Ramos (cell line): ENCODE measurements around the gene HILPDA.
"Not testable (repeated sequence)": the region's sequence is repeated elsewhere in the genome, so short reads cannot be mapped to it uniquely, and the experiment has no call there.

ENCODE experiments used
- in situ Hi-C: fragments of 300-500 bp; cut with MboI; formaldehyde crosslinking; loops from one replicate; pipeline ENCODE4 v1.14.3; 2022; ENCODE audit warnings: low sequenced_read_pairs; ENCODE audit not compliant: unreplicated experiment

HILPDA gene

DNA sequence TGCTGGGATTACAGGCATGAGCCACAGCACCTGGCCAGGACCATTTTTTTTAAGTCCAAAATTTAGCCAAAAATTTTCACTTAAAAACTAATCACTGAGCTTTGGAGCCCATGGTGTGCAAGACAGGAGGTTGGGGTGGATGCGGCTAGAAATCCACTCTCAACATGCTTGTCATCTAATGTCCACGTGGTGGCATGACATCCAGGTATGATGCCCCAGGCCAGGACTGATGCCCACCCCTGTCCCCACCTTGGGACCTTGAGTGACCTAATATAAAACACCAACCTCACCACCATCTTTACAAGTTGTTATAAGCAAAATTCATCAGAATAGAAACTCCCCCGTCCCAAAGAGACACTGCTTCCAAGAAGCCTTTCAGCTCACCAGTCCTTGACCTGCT is 25.5 kb upstream of the HILPDA start:
- in situ Hi-C loops, result no loop called here

DNA sequence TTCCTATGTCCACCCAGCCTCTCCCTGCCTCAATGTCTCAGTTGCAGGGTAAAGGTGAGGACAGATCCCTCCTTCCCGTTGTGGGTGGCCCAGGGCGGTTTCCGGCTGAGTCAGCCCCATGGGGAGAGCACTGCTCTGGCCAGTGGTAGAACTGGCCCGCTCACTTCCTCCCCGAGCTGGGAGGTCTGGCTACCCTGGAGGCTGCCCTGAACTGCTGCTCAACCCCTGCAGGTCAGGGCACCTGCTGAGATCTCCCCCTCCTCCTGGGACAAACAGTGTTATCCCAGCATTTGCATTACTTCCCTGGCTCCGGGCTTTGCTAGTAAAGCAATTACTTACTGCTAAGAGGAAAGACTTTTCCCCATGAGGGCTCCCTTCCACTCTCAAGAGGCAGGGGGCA is 24.5 kb upstream of the HILPDA start:
- in situ Hi-C loops, result no loop called here

DNA sequence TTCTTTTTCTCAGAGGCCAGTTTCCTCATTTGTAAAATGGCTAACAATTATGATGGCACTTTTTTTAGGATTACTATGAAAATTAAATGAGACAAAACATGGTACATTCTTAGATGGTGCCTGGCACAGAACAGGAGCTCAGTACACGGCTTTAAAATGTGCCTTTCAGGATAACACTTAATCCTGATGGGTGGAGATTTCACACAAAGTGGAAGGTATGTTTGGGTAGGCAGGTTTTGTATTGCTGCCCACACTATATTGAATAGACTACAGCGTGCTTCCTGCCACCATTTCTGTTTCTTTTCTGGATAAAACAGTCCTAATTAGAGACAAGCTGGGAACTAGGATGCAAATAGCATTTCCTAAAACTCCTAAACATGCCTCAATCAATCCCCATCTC is 23.9 kb upstream of the HILPDA start:
- in situ Hi-C loops, result no loop called here

DNA sequence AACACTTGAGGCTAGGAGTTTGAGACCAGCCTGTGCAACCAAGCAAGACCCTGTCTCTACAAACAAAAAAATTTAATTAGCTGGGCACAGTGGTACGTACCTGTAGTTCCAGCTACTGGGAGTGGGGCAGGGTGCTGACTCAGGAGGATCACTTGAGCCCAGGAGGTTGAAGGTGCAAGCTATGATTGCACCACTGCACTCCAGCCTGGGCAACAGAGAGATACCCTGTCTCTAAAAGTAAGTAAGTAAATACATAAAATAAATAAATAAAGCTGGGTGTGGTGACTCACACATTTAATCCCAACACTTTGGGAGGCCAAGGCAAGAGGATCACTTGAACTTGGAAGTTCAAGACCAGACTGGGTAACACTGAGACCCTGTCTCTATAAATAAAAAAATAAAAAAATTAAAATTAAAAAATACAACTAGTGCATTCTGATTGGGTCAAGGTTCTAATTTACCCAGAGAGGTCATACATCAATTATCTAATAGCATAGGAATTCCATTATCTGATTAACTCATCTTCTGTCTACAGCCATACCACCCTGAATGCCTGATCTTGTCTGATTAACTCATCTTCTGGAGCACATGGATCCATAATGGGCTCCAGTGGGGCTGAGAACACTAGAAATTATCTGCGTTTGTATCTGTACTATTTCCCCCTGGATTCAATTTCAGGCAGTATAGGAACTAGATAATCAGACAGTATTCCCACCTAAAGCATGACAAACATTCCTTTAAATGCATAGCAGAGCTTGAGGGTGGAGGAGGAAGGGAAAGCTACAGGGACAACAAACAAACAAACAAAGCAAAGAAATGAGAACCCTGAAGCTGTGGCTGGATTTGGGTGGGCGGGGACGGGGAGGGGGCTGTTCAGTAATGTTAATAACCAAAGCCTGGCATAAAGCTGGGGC is 21.0 kb upstream of the HILPDA start:
- in situ Hi-C loops, result no loop called here

DNA sequence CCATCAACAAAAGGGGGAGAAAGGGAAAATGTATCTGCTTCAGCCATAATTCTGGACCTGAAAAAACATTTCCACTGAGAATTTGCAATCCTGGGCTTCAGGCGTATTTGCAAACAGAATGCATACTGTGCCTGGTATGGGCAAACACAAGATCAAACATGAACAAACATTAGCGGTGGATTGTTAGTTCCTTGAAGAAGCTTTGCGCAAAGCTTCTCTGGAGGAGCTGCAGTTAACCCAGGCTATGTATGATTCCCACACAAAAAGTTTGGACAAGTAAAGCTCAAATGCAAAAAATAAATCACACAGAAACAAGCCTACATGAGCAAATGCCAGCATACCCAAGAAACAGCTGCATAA is 20.4 kb upstream of the HILPDA start:
- in situ Hi-C loops, result no loop called here

DNA sequence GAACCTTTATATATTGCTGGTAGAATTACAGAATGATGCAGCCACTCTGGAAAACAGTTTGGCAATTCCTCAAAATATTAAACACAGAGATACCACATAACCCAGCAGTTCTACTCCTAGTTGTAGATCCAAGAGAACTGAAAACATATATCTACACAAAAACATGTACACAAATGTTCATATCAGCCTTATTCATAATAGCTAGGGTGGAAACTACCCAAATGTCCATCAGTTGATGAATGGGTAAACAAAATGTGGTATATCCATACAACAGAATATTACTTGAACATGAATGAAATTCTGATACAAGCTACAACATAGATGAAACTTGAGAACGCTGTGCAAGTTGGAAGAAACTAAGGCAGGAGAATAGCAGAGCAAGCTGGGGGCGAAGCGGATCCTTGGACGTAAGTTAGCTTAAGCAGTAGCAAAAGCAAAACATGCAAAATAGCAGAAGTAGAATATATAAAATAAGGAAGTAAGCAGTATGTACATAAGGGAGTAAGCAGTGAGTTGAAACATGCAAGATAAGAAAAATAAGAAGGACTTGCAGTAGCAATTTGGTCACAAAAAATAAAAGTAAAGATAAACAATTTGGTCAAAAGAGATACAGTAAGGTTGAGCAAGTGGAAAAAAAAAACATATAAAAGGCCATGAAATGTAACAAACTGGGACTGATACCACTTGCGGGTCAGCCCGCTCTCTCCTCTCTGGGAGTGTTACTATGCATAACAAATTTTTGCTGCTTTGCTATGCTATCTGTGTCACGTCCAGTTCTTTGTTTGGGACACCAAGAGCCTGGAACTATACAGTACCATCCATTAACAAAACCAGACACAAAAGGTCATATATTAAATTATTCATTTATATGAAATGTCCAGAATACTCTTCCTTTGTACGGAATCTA is 18.0 kb upstream of the HILPDA start:
- in situ Hi-C loops, result no loop called here

DNA sequence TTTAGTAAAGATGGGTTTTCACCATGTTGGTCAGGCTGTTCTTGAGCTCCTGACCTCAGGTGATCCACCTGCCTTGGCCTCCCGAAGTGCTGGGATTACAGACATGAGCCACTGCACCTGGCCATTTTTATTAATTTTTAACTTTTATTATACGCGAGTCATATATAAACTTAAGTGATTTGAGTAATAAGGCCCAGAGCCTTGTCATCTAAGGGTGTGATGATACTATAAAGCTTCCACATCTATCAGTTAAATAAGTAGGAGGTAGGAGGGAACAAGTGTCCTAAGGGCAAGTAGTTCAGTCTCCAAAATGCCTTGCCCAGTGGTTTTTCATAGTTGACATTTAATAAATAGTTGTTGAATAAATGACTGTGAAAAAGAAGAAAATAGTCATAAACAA is 13.3 kb upstream of the HILPDA start:
- in situ Hi-C loops, result no loop called here

DNA sequence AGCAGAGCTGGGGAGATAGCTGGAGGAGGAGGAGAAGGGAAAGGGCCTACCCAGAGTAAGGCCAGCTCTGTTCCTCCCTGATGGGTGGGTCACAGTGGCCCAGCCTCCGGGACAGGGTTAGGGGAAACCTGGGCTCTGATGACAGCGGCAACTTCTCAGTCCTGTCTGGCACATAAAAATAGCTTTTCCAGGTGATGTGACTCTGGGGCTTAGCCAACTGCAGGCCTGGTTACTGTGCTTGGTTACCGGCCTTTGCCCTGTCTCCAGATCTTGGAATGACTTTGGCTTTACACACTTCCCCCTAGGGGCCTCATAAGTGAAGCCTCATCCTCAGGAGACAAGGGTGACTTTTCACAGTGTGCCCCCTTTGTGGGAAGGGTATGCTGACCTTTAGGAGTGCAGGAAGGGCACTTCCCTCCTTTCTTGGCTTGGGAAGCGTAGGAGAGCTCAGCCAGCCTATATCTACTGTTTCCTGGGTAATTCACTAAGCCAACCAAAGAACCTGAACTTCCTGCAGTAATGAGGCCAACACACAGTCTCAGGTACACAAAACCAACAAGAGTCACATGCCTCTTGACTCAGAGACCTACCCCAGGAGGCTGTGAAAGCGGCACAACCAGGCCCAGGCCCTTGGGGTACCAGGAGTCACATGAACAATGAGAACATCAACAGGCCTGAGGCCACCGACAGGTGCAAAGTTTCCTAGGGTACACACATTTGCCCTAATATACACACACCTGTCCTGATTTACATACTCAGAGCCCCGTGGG is 11.7 kb upstream of the HILPDA start:
- in situ Hi-C loops, result no loop called here

DNA sequence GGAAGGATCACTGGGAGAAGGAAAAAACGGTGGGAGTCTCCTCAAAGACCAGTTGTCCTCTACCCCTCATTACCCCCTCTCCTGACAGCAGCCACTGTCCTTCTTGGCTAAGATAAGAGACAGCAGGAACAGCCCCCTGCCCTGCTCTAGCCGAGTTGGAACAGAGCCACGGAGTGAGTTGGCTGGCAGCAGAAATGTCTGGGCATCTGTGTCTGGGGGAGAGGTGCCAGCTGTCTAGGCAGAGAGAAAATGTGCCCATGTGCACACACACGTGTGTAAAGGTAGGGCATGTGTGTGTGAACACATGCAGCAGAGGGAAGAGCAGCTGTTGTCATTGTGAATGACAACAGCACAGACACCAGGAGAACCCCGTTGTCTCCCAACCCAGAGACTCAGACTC is 9.4 kb upstream of the HILPDA start:
- in situ Hi-C loops, result no loop called here

DNA sequence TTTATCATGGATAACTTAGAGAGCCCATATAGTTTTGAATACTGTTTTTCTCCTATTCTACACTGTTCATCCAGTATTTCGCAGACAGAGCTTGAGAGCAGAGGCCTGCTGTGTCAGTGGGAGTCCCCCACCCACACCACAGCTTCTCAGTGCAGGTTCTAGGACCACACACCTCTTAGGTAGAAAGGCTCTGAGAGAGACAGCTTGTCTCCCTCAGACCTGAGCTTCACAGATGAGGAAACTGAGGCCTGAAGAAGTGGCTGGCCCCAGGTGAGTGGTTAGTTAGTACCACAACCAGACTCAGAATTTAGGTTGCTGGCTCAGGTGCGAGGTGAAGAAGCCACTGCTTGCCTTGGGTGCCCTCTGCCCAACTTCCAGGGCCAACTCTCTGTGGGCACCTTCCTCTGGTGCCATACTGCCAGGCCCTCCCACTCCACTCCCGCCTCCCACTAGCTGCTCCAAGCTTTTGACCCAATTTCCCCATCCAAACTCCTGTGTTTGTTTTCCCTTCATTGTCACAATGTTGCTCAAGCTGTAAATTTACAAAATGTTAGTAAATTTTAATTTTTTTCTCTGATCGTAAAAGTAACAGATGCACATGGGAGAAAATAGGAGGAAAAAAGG is 7.6 kb upstream of the HILPDA start:
- in situ Hi-C loops, result no loop called here

DNA sequence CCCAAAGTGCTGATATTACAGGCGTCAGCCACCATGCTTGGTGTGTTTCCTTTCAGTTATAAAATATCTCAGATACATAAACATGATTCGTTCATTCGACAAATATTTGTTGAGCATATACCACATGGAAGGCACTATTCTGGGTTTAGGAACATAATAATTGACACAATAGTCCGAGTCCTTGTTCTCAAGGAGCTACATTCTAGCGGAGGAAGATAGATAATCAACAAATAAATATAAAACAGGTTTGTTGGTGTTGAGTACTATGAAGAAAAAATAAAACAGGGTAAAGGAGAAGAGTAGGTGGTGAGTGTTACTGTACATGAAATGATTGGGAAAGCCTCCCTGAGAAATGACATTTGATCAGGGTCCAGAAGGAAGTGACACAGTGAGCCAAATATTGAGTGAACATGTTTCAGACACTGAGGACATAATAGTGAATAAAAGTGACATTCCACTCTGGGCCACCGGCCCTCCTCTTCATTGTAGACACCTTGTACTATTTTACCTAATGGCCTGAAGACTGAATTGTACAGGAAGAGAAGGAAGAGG is 6.9 kb upstream of the HILPDA start:
- in situ Hi-C loops, result no loop called here

DNA sequence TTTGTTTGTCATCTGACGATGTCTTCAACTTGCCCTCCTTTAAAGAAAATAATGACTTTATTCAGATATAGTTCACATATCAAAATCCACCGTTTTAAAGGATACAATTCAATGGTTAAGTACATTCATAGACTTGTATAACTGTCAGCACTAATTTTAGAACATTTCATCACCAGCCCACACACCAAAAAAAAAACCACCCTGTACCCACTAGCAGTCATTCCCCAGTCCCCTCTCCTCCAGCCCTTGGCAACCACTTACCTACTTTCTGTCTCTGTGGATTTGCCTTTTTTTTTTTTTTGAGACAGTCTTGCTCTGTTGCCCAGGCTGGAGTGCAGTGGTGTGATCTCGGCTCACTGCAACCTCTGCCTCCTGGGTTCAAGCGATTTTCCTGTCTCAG is 5.3 kb upstream of the HILPDA start:
- in situ Hi-C loops, result no loop called here

DNA sequence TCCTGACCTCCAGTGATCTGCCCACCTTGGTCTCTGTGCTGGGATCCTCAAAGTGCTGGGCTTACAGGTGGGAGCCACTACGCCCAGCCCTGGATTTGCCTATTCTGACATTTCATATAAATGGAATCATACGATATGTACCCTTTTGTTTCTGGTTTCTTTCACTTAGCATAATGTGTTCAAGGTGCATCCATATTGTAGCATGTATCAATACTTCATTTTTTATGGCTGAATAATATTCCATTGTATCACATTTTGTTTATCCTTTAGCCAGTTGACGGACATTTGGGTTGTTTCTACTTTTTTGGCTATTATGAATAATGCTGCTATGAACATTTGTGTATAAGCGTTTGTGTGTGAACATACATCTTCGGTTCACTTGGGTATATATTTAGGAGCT is 4.8 kb upstream of the HILPDA start:
- in situ Hi-C loops, result no loop called here

DNA sequence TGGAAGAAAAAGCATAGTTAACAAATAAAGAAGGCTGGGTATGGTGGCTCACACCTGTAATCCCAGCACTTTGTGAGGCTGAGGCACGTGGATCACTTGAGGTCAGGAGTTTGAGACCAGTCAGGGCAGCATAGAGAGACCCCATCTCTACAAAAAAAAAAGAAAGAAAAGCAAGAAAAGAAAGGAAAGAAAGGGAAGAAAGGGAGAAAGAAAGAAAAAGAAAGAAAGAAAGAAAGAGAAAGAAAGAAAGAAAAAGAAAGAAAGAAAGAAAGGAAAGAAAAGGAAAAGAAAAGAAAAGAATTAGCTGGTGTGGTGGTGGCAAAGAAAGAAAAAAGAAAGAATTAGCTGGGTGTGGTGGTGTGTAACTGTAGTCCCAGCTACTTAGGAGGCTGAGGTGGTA is 3.1 kb upstream of the HILPDA start:
- in situ Hi-C loops, result no loop called here

DNA sequence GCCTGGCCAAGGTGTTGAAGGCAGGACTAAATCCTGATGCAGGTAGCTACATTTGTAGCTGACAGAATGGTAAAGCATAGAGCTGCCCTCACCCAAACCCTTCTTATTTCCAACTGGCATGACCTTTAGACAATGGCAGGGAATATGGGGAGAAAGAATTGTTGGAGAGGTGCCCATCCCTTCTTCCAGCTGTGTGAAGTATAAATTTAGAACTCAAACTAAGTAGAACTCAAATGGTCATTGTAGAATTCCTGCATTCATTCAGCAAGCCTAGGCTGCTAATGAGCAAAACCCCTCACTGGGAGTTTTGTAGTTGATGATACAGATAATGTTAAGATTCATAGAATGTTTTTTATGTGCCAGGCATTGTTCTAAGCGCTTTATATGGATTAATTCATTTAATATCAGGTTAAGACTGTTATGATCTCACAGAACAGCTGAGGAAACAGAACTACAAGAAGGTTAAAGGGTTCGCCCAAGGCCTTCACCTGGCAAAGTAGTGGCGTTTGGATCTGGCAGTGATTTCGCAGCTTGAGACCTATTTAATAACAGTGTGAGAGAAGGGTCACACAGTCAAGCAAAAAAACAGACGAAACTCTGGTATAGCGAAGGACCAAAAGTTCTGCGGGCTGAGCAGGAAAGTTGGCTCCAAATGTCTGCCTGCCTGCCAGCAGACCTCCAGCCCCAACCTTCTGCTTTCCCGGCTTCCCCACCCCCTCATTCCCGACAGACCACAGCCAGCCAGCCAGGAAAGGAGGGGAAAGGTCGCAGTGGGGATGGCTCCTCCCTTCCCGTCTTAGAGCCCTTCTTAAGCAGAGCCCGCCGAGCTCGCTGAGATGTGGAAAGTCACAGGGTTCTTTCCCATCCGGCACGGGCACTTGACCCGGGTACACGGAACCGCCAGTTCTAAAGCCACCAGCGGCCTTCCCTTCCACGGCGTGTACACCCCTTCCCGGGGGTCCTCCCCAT is 1.6 kb upstream of the HILPDA start:
- in situ Hi-C loops, result no loop called here

DNA sequence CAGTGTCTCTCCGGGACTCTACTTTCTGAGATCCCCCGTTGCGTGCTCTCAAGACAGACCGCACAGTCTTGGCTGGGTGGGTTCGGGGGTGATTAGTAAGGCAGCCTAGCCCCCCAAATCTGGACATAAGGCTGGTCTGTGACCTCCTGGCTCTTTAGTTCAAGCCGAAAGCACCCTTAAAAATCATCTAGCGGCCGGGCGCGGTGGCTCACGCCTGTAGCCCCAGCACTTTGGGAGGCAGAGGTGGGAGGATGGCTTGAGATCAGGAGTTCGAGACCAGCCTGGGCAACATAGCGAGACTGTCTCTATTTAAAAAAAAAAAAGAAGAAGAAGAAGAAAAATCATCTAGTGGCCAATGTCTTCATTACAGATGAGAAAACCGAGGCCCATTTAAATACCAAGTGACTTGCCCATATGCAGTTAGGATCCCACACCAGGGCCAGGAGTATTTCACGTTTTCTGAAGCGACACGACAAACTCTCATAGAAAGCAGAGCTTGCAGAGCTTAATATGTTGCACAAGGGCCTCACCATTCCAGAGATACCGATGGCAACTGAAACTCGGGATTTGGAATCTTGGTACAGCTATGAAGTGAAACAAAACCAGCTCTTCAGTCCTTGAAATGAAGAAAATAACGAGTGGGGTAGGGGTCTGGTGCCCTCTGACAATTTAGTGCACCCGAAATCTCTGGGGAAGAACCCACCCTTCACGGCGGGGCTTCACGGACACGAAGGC is 703 bp upstream of the HILPDA start:
- in situ Hi-C loops, result no loop called here

DNA sequence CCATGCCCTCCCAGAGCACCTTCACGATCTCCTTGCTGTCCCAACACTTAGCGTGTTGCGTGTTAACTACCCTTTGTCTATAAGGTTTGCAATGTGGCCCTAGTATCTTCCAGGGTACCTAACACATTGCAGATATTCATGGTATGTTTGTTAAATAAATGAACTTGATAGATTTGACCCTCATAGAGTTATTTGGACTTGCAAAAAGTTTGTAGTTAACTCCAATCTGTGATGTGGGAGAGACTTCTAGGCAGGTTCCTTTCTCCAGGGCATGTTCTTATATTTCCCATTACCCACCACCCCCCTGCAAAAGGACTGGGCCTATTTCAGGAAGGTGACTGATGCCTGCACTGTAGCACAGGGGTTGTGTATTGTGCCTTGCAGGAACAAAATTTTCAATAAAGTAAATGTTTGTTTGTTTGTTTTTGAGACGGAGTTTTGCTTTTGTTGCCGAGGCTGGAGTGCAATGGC is 612 bp downstream of the HILPDA start:
- in situ Hi-C loops, result no loop called here

DNA sequence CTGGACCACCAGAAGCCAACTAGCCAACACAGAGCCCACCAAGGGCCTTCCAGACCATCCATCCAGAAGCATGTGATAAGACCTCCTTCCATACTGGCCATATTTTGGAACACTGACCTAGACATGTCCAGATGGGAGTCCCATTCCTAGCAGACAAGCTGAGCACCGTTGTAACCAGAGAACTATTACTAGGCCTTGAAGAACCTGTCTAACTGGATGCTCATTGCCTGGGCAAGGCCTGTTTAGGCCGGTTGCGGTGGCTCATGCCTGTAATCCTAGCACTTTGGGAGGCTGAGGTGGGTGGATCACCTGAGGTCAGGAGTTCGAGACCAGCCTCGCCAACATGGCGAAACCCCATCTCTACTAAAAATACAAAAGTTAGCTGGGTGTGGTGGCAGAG is 1.7 kb downstream of the HILPDA start:
- in situ Hi-C loops, result not testable (repeated sequence)
